Measurements from ENCODE around the gene YAF2.
"Not testable (repeated sequence)": the region's sequence is repeated elsewhere in the genome, so short reads cannot be mapped to it uniquely, and the experiment has no call there.

Gene YAF2

GRCh38 chr12:42196723-42197603 is 41.1 kb downstream of the YAF2 start:
- no peak for DNase-seq (ENCODE audit: low read depth)

- no peak for DNase-seq (ENCODE audit: low read depth)
These were observed 45.4 kb downstream of the YAF2 start for GRCh38 chr12:42192686-42193085.

- no peak for DNase-seq (ENCODE audit: low read depth)
These were observed 45.8 kb downstream of the YAF2 start for GRCh38 chr12:42192258-42192657.

- no peak for DNase-seq (ENCODE audit: low read depth)
These were observed 47.7 kb downstream of the YAF2 start for GRCh38 chr12:42190376-42190775.

GRCh38 chr12:42188275-42188674 is 49.8 kb downstream of the YAF2 start:
- not testable (repeated sequence) for DNase-seq (ENCODE audit: low read depth)

- DNase-seq (ENCODE audit: low read depth): no peak
These were observed 50.2 kb downstream of the YAF2 start for GRCh38 chr12:42187799-42188198.

GRCh38 chr12:42186793-42187192 is 51.3 kb downstream of the YAF2 start:
- no peak for DNase-seq (ENCODE audit: low read depth)

- DNase-seq (ENCODE audit: low read depth): no peak
These were observed 55.7 kb downstream of the YAF2 start for GRCh38 chr12:42182394-42182793.

- DNase-seq (ENCODE audit: low read depth): no peak
These were observed 57.0 kb downstream of the YAF2 start for GRCh38 chr12:42180990-42181596.

GRCh38 chr12:42178101-42178500 is 59.9 kb downstream of the YAF2 start:
- DNase-seq (ENCODE audit: low read depth): no peak

GRCh38 chr12:42174978-42175377 is 63.1 kb downstream of the YAF2 start:
- no peak for DNase-seq (ENCODE audit: low read depth)

GRCh38 chr12:42173961-42174521 is 64.0 kb downstream of the YAF2 start:
- no peak for DNase-seq (ENCODE audit: low read depth)

- no peak for DNase-seq (ENCODE audit: low read depth)
These were observed 65.4 kb downstream of the YAF2 start for GRCh38 chr12:42172441-42173210.

- DNase-seq (ENCODE audit: low read depth): no peak
These were observed 70.3 kb downstream of the YAF2 start for GRCh38 chr12:42167711-42168110.

GRCh38 chr12:42166501-42166900 is 71.5 kb downstream of the YAF2 start:
- no peak for DNase-seq (ENCODE audit: low read depth)

- DNase-seq (ENCODE audit: low read depth): no peak
These were observed 74.1 kb downstream of the YAF2 start for GRCh38 chr12:42163913-42164312.

GRCh38 chr12:42162965-42163364 is 75.1 kb downstream of the YAF2 start:
- DNase-seq (ENCODE audit: low read depth): no peak

- no peak for DNase-seq (ENCODE audit: low read depth)
These were observed 75.9 kb downstream of the YAF2 start for GRCh38 chr12:42162193-42162592.

- no peak for DNase-seq (ENCODE audit: low read depth)
These were observed 76.5 kb downstream of the YAF2 start for GRCh38 chr12:42161529-42161928.

- DNase-seq (ENCODE audit: low read depth): no peak
These were observed 81.8 kb downstream of the YAF2 start for GRCh38 chr12:42156232-42156631.

- no peak for DNase-seq (ENCODE audit: low read depth)
These were observed 92.4 kb downstream of the YAF2 start for GRCh38 chr12:42145552-42146215.

GRCh38 chr12:42145197-42145549 is 92.9 kb downstream of the YAF2 start:
- DNase-seq (ENCODE audit: low read depth): no peak
